Measurements from ENCODE around the gene ZBTB44.
"Not testable (repeated sequence)": the region's sequence is repeated elsewhere in the genome, so short reads cannot be mapped to it uniquely, and the experiment has no call there.

ZBTB44 gene

GRCh38 chr11:130194241-130195023 is 120.3 kb downstream of the ZBTB44 start:
- no peak for DNase-seq

DNA sequence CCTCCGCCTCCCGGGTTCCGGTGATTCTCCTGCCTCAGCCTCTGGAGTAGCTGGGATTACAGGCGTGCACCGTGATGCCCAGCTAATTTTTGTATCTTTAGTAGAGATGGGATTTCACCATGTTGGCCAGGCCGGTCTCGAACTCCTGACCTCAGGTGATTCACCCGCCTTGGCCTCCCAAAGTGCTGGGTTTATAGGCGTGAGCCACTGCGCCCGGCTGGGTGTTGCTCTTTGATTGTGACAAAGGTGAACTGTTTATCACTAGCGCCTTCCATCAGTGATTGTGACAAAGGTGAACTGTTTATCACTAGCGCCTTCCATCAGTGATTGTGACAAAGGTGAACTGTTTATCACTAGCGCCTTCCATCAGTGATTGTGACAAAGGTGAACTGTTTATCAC is 121.2 kb downstream of the ZBTB44 start:
- DNase-seq = not testable (repeated sequence)

DNA sequence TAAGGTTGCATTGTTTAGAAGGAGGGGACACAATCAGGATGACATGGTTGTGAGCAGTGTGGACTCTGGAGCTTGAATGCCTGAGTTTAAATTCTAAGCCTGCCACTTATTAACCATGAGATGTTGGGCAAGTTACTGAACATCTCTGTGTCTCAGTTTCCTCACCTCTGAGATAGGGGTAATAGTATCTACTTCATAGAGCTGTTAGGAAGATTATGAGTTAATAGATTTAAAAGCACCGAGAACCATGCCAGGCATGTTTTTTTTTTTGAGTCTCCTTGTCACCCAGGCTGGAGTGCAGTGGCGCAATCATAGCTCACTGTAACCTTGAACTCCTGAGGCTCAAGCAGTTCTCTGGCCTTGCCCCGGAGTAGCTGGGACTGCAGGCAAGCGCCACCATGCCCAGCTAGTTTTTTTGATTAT is 121.9 kb downstream of the ZBTB44 start:
- DNase-seq = no peak

DNA sequence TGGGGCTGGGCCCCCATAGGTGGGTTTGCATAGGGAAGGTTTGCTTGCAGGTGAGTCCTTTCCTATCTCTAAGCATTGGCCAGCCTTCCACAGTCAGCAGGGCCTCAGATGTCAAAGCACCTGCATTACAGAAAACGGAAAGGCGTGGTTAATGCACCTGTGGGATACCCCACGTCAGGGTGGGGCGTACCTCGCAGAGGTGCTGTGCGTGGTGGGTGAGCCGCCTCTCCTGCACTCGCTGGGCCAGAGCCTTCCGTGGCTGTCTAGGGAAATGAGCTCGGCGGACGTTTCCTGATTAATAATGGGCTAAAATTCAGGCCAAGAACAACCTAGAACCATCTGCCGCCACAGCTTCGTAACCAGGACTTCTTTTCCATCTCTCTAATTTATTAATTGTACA is 122.8 kb downstream of the ZBTB44 start:
- DNase-seq = no peak

DNA sequence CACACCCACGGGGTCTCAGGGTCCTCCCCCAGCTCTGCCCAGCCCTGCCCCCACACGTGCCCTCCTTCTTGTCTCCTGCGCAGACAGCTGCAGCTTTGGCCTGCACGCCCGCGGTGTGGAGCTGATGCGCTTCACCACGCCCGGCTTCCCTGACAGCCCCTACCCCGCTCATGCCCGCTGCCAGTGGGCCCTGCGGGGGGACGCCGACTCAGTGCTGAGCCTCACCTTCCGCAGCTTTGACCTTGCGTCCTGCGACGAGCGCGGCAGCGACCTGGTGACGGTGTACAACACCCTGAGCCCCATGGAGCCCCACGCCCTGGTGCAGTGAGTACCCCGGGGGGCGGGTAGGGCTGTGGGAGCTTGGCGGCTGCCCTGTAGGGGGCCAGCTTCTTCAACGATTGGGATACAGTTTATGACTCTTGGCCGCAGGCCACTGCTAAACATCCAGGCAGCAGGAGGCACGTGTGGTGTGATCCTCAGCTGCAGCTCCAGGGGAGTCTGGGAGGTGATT is 124.3 kb downstream of the ZBTB44 start:
- no peak for DNase-seq

DNA sequence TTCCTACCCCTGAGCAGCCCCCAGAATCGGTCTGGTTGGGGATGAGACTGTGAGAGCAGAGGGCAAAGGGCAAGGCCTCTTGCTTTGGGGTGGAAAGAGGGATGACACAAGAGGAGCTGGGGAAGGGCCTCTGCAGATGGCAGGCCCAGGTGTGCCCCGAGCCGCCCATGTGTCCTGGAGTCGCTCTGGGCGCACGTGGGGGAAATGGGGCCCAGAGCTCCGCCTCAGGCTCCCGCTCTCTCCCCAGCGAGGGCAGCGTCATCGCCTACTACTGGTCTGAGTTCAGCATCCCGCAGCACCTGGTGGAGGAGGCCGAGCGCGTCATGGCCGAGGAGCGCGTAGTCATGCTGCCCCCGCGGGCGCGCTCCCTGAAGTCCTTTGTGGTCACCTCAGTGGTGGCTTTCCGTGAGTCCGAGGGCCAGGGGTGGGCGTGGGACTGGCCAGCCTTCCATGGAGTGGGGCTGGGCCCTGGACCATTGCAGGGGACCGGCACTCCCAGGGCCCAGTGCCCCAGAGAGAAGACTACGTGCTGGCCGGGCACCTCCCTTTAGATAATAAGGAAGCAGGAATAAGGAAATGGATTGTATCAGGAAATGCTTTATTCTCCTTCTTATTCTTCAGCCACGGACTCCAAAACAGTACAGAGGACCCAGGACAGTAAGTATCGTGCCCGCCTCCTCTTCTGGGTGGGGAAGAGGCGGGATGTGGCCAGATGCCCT is 125.1 kb downstream of the ZBTB44 start:
- no peak for DNase-seq

DNA sequence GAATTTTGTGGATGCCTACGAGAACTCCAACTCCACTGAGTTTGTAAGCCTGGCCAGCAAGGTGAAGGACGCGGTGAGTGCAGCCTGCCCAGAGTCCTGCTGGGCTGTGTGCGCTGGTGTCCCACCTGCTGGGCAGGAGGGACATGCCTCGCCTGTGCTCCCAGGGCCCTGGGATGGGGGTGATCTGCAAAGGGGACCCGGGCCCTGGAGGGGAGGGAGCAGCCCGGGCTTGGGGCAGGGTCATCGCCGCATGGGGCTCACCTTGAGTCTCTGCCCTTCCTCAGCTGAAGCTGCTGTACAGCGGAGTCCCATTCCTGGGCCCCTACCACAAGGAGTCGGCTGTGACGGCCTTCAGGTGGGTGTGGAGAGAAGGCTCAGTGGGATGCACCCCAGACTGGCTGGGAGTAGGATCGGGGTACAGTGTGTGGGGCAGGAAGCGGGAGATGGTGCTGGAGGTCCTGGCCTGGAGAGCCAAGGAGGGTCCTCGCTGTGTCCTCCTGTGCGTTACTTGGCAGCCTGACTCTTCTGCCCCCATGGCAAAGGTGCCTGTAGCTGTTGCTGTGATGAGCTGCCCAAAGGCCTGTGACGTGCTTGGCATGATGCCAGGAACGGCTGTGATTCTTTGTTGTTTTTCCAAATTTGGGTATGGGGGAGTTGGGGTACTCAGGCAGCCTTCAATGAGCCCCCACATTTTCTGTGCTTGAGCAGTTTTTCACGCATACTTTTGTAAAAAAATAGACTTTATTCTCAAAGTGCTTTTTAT is 126.0 kb downstream of the ZBTB44 start:
- DNase-seq = no peak

- DNase-seq = no peak
Measured at GRCh38 chr11:130188047-130188446, 126.7 kb downstream of the ZBTB44 start.

DNA sequence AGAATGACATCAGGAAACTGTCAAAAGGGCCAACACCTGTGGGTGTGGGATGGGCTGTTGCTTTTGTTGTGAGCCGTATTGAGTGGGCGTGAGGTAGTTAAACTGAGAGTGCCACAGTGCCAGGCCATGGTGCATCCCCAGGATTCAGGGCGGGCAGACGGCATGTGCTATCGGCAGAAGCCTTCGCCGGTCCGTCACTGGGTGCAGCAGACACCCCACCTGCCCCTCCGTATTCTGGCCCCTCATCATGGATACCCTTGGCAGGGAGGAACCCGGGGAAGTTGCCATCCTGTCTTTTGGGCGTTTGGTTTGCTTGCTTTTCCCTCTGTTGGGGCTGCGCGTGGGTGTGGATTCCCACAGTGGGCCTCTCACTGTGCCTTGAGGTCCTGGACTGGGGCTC is 127.6 kb downstream of the ZBTB44 start:
- no peak for DNase-seq

DNA sequence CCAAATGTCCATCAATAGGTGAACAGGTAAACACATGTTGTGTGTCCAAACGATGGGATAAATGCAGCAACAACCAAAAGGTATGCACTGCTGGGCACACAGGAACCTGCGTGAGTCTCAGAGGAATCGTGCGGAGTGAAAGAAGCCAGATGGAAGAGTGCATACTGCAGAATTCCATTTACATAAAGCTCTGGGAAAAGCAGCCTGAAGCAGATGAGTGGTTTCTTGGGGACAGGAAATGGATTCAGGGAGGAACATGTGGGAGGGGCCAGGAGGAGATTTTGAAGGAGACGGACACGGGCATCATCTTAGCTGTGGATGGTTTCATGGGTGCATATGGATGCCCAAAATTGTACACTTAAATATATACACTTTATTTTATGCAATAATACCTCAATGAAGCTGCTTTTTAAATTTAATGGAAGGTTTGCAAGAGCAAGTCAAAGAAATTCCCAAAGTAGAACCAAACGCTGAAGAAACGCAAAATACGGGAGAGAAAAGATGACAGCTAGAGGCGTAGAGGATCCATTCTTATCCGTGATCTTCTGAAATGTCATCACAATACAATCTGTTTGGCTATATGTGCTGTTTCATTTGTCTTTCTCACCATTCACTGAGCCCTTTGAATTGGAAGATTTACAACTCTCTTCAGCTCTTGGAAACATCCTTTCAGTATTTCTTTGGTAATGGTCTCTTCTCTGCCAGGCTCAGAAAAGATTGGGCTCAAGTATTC is 130.7 kb downstream of the ZBTB44 start:
- no peak for DNase-seq

- DNase-seq = no peak
Measured at GRCh38 chr11:130181295-130182272, 133.1 kb downstream of the ZBTB44 start.

DNA sequence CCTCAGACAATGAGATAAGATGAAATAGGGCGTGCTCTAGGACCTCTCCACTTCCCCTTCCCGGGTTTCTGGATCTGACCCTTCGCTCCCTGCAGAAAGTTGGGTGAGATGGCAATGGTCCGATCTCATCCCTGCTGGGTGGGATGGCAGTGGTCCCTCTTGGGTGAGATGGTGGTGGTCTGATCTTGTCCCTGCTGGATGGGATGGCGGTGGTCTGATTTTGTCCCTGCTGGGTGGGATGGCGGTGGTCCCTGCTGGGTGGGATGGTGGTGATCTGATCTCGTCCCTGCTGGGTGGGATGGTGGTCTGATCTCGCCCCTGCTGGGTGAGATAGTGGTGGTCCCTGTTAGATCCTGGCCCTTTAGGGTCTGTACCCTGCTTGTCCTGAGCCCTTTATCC is 133.8 kb downstream of the ZBTB44 start:
- no peak for DNase-seq

DNA sequence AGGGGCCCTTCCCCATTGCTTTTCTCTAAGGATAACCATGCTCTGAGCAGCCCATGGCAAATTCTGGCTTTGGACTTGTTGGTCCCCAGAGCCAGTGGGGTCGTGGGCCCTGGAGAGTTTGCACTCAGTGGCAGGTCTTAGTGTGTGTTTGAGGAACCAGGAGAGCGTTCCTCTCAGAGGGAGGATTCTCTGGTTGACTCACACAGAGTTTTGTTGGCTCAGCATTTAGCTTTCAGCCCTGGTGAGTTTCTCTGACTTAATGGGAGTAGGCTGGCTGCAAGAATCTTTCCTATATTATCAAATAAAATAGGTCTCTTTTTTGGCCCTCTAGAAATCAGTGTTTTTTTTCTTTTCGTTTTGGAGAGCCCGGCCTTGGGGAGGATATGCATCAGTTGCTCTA is 134.2 kb downstream of the ZBTB44 start:
- DNase-seq = peak in 1 of 14 donors; percentile 4

GRCh38 chr11:130179396-130180306 is 135.1 kb downstream of the ZBTB44 start:
- DNase-seq = no peak

- no peak for DNase-seq
Measured at GRCh38 chr11:130178441-130179339, 136.0 kb downstream of the ZBTB44 start.

DNA sequence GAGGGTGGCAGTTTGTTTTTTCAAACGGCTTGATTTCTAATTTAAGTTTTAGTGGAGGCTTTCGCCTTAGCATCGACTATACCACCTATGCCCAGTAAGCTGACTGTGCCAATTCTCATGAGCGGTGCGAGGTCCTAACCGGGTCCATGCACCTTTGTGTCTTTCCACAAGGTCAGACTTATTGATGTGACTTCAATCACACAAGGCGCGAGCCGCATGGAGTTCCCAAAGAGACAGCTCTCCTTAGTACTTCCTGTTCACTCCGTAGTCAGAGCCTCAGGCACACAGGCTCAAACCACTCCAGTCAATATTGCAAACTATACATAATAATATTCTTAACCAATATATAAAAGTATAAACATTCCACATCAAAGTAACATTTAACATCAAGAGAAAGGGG is 136.9 kb downstream of the ZBTB44 start:
- no peak for DNase-seq

Measured in C1 segment of cervical spinal cord (tissue), 14 donors.